GM21367 (cell line): ENCODE data around the gene TRIO.

Experiments
- ATAC-seq: cut with Tn5 transposase; IDR thresholded peaks from one replicate; pipeline ENCODE4 v1.9.1; 2021; ENCODE audit not compliant: unreplicated experiment

Gene TRIO

GRCh38 chr5:14240359-14240758 is 97.2 kb downstream of the TRIO start:
- no peak for ATAC-seq

GRCh38 chr5:14241141-14241540 is 98.0 kb downstream of the TRIO start:
- no peak for ATAC-seq

GRCh38 chr5:14242447-14242846 is 99.3 kb downstream of the TRIO start:
- ATAC-seq: no peak

- no peak for ATAC-seq
Observed at GRCh38 chr5:14242871-14243383, 99.8 kb downstream of the TRIO start.

- ATAC-seq: no peak
Observed at GRCh38 chr5:14243766-14244165, 100.6 kb downstream of the TRIO start.

- no peak for ATAC-seq
Observed at GRCh38 chr5:14244721-14245120, 101.6 kb downstream of the TRIO start.

- no peak for ATAC-seq
Observed at GRCh38 chr5:14245132-14245925, 102.2 kb downstream of the TRIO start.

GRCh38 chr5:14246350-14247053 is 103.4 kb downstream of the TRIO start:
- no peak for ATAC-seq

- ATAC-seq: no peak
Observed at GRCh38 chr5:14247054-14247386, 103.9 kb downstream of the TRIO start.

GRCh38 chr5:14249258-14250082 is 106.3 kb downstream of the TRIO start:
- ATAC-seq: no peak

GRCh38 chr5:14250084-14250695 is 107.0 kb downstream of the TRIO start:
- no peak for ATAC-seq

- ATAC-seq: peak; percentile 66
Observed at GRCh38 chr5:14250748-14251701, 107.9 kb downstream of the TRIO start.

- peak; percentile 41 for ATAC-seq
Observed at GRCh38 chr5:14251733-14252132, 108.6 kb downstream of the TRIO start.

- ATAC-seq: no peak
Observed at GRCh38 chr5:14252793-14253192, 109.7 kb downstream of the TRIO start.

GRCh38 chr5:14254686-14255085 is 111.5 kb downstream of the TRIO start:
- no peak for ATAC-seq

- no peak for ATAC-seq
Observed at GRCh38 chr5:14256026-14256690, 113.0 kb downstream of the TRIO start.

GRCh38 chr5:14256756-14257393 is 113.7 kb downstream of the TRIO start:
- no peak for ATAC-seq

- ATAC-seq: peak; percentile 67
Observed at GRCh38 chr5:14257995-14258403, 114.9 kb downstream of the TRIO start.

GRCh38 chr5:14258840-14259239 is 115.7 kb downstream of the TRIO start:
- ATAC-seq: no peak
